Stimulated activated memory B cell treated with anti-CD40 and anti-IgM and Interleukin-4, amounts not matched to agents 10 μg/mL and 1 μg/mL and 100 μg/mL, for 72 hours (primary cell): ENCODE measurements around the gene MANEAL.
A peak's percentile ranks its signal among the peaks of the same experiment; 100 is the strongest.
"Not testable (repeated sequence)": the region's sequence is repeated elsewhere in the genome, so short reads cannot be mapped to it uniquely, and the experiment has no call there.

ENCODE experiments used
- ATAC-seq: fragments of 150-1000 bp; cut with Tn5 transposase; 2 replicates; pipeline ENCODE4 v1.10.0; 2021
- H3K27ac Mint-ChIP-seq: one replicate; pipeline ENCODE4 v1.8.0; 2022; ENCODE audit warnings: mild to moderate bottlenecking, mixed read lengths
- H3K27me3 Mint-ChIP-seq: one replicate; pipeline ENCODE4 v1.8.0; 2022; ENCODE audit warnings: mixed read lengths
- H3K36me3 Mint-ChIP-seq: one replicate; pipeline ENCODE4 v1.8.0; 2022; ENCODE audit warnings: mixed read lengths
- H3K4me1 Mint-ChIP-seq: one replicate; pipeline ENCODE4 v1.8.0; 2022; ENCODE audit warnings: mixed read lengths
- H3K4me3 Mint-ChIP-seq: one replicate; pipeline ENCODE4 v1.8.0; 2022; ENCODE audit warnings: mild to moderate bottlenecking, moderate library complexity, mixed read lengths
- H3K9me3 Mint-ChIP-seq: one replicate; pipeline ENCODE4 v1.8.0; 2022; ENCODE audit warnings: mixed read lengths

MANEAL gene

DNA sequence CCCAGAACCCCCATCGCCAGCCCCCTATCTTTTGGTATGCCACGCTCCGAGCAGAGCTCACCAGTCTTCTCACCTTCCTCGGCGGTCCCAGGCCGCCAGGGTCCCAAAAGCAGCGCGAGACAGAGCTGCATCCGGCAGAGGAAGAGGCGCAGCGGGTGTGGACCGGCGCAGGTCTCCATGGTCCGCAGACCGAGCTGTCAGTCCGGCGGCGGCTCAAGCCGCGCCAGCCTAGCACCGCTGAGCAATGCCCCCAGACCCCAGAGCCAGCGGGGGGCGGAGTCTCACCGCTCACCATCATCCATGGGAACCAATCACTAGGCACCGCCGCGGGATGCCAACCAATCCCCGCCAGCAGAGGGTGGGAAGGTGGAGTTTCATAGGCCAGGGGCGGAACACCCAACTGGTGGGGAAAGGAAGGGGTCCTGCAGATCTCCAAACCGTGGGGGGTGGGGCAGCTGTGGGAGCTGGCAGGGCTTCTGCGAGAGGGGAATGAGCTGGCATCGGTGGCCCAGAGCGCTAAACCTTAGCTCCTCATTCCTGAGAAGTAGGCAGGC, 28.7 kb upstream of the MANEAL start, which contains the start of gene EPHA10:
Gene EPHA10 (minus strand): TSS at position 233 of the 554 bp plus-strand sequence. CDS start 54 bp downstream, at position 179.
- Mint-ChIP-seq H3K9me3 (peaks cover 3% of the 10 kb centered on the region), H3K27me3 (peaks cover 74% of the 10 kb centered on the region), H3K27ac (no peak within 1 kb of the TSS), H3K36me3 (peaks cover 6% of the 10 kb centered on the region), H3K4me3 (peak within 1 kb of the TSS; percentile 62), H3K4me1 (peaks cover 28% of the 10 kb centered on the region)
- ATAC-seq = no peak

DNA sequence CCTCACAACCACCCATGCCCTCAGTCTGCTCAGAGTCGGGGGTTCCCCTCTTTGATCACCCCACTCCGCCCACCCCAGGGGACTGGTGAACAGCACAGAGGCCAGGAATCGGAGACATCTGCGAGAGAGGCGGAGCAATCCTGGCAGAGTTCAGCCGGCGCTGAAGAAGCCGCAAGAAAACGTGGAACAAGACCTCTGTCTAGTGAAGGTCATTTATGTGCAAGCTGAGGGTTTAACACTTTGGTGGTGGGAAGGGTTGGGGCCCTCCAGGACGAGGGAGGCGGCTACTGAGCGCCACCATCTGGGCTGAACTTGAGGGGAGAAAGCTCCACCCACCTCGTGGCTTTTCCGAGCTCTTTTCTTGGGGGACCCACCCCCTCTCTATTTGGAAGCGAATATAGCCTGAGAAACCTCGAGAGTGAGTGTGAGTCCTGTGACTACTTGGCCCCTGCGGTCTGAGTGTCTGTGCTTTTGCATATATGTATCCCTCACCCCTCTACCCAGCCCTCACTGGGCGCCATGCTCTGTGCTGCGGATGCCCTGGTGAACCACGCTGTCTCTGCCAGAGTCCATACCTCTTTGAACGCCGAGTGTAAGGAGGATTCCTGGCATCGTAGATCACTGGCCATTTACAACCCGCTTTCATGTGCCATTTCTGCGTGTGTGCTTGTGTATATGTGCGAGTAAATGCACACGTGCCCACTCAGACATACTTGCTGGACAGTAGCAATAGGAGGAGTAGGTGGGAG, 27.6 kb upstream of the MANEAL start:
- Mint-ChIP-seq H3K27ac (no peak overlapping the region), H3K4me1 (peaks cover 28% of the 10 kb centered on the region), H3K27me3 (peaks cover 84% of the 10 kb centered on the region), H3K36me3 (peaks cover 6% of the 10 kb centered on the region), H3K9me3 (peaks cover 3% of the 10 kb centered on the region), H3K4me3 (peak overlapping the region; percentile 62)
- ATAC-seq = peak; percentile 76

DNA sequence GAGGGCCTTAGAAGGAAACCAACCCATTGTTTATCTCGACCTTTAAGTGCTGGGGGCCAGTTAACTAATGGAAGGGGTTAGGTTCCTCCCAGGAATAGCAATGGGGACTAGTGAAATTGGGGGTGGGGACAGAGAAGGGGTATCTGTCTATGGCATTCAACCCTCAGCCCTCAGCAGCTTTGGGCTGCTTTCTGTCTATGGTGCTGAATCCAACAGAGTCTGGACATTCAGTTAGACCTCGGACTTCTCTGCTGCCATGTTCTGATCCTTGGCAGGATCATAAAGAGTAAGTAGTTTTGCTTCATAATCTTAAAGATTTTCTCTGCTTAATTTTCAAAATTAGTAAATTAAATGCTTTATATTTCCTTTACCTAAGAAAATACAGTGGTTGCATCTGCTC, 26.2 kb upstream of the MANEAL start:
- H3K36me3 Mint-ChIP-seq = peaks cover 6% of the 10 kb centered on the region
- H3K4me3 Mint-ChIP-seq = no peak overlapping the region
- peaks cover 3% of the 10 kb centered on the region for H3K9me3 Mint-ChIP-seq
- H3K27me3 Mint-ChIP-seq = peaks cover 81% of the 10 kb centered on the region
- H3K4me1 Mint-ChIP-seq = peaks cover 28% of the 10 kb centered on the region
- no peak for ATAC-seq
- no peak overlapping the region for H3K27ac Mint-ChIP-seq

DNA sequence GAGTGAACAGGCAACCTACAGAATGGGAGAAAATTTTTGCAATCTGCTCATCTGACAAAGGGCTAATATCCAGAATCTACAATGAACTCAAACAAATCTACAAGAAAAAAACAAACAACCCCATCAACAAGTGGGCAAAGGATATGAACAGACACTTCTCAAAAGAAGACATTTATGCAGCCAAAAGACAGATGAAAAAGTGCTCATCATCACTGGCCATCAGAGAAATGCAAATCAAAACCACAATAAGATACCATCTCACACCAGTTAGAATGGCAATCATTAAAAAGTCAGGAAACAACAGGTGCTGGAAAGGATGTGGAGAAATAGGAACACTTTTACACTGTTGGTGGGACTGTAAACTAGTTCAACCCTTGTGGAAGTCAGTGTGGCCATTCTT, 22.2 kb upstream of the MANEAL start:
- not testable (repeated sequence) for H3K4me1 Mint-ChIP-seq, H3K36me3 Mint-ChIP-seq, H3K9me3 Mint-ChIP-seq, ATAC-seq, H3K4me3 Mint-ChIP-seq, H3K27ac Mint-ChIP-seq
- H3K27me3 Mint-ChIP-seq = peaks cover 61% of the 10 kb centered on the region

DNA sequence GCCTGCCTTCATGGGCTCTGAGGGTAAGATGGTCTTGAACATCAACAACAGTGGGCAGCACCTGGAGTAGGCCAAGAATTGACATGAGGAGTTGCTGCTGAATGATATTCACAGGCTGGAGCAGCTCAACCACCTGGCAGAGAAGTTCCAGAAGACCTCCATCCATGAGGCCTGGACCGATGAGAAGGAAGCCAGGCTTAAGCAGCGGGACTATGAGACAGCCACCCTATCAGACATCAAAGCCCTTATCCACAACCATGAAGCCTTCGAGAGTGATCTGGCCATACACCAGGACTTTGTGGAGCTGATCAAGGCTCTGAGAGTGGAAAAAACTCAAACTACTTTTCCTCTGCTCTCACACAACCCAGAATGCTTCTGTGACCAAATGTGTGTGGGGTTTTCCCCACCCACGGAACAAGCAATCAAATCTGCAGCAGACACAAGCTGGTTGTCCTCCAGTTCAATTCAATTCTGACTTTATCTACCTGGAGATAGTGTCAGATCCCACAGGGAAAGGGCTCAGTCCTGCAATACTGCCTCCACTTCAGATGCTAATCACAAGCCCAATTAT, 16.6 kb upstream of the MANEAL start:
- Mint-ChIP-seq H3K4me3 (no peak overlapping the region), H3K36me3 (no peaks in the 10 kb centered on the region), H3K9me3 (peaks cover 3% of the 10 kb centered on the region), H3K27me3 (peaks cover 21% of the 10 kb centered on the region), H3K27ac (no peak overlapping the region), H3K4me1 (peaks cover 26% of the 10 kb centered on the region)
- peak; percentile 70 for ATAC-seq

DNA sequence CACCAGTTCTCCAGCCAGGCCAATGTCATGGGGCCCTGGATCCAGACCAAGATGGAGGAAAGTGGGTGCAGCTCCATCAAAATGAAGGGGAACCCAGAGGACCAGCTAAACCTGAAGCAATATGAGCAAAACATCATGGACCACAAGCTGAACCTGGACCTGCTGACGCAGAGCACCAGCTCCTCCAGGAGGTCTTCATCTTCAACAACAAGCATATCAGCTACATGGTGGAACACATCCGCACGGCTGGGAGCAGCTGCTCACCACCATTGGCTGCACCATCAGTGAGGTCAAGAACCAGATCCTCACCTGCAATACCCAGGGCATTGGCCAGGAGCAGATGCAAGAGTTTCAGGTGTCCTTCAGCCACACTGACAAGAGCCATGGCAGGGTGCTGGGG, 15.0 kb upstream of the MANEAL start:
- no peak overlapping the region for H3K27ac Mint-ChIP-seq
- H3K36me3 Mint-ChIP-seq = no peaks in the 10 kb centered on the region
- no peaks in the 10 kb centered on the region for H3K9me3 Mint-ChIP-seq
- H3K27me3 Mint-ChIP-seq = peaks cover 7% of the 10 kb centered on the region
- ATAC-seq = no peak
- no peak overlapping the region for H3K4me3 Mint-ChIP-seq
- peaks cover 26% of the 10 kb centered on the region for H3K4me1 Mint-ChIP-seq

DNA sequence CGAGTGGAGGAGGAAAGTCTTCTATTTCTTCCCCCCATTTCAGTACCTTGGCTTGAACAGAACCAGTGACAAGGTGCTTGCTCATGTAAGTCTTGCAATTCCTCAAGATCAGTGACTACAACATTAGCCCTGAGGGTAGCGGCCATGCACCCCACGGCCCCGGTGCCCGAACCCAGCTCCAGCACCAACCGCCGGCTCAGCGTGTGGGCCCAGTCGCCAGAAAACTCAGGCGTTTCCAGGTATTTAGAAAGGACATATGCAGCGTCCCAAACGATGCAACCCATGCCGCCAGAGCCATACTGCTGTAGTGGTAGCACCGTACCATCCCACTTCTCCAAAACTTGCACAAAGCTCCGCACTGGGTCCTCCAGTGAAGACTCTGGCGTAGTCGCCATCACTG, 11.2 kb upstream of the MANEAL start:
- no peak for ATAC-seq
- Mint-ChIP-seq H3K4me3 (no peak overlapping the region), H3K9me3 (no peaks in the 10 kb centered on the region), H3K36me3 (no peaks in the 10 kb centered on the region), H3K27ac (no peak overlapping the region), H3K4me1 (peaks cover 15% of the 10 kb centered on the region), H3K27me3 (peaks cover 20% of the 10 kb centered on the region)

DNA sequence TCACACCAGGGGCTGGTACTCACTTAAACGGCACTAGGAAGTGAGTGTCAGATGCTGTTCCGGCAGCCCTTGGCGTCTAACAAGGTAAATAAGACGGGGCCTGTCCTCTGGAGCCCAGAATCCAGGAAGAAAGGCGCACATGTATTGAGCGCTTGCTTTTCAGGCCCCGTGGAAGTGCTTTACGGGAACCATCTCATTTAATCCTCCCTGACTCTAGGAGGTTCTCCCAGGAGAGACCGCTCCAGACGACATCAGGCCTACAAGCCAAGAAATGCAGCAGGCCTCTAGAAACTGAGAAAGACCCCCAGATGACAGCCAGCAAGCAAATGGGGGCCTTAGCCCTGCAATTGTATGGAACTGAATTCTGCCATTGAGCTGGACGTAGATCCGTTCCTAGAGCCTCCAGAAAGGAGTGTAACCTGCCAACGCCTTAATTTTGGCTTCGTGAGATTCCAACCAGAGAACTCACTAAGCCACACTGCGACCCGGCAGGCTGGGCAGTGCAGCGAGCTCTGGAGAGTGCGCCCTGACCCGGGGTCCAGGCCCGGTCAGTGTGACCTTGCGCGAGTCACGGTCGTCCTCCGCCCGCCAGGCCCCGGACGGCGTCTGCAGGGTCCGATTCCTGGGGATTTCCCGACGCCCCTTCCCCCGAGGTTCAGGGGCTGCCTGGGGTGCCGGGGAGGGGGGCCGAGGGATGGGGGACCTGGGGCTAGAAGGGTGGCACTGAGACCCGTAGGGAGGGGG, 532 bp upstream of the MANEAL start:
- peak overlapping the region; percentile 80 for H3K4me3 Mint-ChIP-seq
- peaks cover 3% of the 10 kb centered on the region for H3K36me3 Mint-ChIP-seq
- H3K9me3 Mint-ChIP-seq = no peaks in the 10 kb centered on the region
- H3K4me1 Mint-ChIP-seq = peaks cover 25% of the 10 kb centered on the region
- peaks cover 14% of the 10 kb centered on the region for H3K27me3 Mint-ChIP-seq
- peak overlapping the region; percentile 79 for H3K27ac Mint-ChIP-seq
- ATAC-seq = no peak

DNA sequence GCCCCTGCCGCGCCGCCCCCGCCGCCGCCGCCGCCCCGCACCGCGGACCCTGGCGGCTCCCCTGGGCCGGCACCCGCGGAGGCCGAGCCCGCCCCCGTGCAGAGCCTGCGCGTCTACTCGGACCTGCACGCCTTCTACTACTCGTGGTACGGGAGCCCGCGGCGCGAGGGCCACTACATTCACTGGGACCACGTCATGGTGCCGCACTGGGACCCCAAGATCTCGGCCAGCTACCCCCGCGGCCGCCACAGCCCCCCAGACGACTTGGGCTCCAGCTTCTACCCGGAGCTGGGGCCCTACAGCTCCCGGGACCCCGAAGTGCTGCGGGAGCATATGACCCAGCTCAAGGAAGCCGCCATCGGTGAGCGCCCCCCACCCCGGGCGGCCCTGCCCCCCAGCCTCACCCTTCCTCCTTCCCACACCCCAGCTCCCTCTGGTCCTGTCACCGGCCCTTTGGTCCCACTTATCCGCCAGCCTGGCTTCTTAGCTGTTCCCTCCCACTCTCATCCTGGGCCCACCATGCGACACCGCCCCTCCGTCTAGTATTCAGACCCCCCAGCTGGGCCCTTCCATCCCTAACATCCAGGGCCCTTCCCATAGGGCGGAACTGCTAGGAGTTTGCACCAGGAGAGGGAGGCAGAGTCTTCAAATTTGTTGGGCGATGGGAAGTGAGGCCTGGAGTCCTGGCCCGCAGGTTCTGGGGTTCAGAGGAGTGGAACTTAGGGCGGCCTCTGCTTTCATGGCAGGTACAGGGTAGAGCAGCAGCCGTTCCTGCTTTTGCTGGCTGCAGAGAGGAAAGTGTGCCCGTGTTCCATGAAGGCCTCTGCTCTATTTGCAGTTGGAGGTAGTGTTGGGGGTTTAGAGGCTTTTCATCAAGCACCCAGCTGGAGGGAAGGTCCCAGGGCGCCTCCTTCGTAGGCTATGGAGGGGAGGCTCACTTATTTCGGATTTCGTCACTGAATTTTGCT, 1.0 kb downstream of the MANEAL start:
- H3K4me3 Mint-ChIP-seq = peak overlapping the region; percentile 80
- no peaks in the 10 kb centered on the region for H3K9me3 Mint-ChIP-seq
- peak overlapping the region; percentile 79 for H3K27ac Mint-ChIP-seq
- H3K36me3 Mint-ChIP-seq = peaks cover 18% of the 10 kb centered on the region
- peak; percentile 50 for ATAC-seq
- H3K4me1 Mint-ChIP-seq = peaks cover 25% of the 10 kb centered on the region
- peaks cover 14% of the 10 kb centered on the region for H3K27me3 Mint-ChIP-seq

DNA sequence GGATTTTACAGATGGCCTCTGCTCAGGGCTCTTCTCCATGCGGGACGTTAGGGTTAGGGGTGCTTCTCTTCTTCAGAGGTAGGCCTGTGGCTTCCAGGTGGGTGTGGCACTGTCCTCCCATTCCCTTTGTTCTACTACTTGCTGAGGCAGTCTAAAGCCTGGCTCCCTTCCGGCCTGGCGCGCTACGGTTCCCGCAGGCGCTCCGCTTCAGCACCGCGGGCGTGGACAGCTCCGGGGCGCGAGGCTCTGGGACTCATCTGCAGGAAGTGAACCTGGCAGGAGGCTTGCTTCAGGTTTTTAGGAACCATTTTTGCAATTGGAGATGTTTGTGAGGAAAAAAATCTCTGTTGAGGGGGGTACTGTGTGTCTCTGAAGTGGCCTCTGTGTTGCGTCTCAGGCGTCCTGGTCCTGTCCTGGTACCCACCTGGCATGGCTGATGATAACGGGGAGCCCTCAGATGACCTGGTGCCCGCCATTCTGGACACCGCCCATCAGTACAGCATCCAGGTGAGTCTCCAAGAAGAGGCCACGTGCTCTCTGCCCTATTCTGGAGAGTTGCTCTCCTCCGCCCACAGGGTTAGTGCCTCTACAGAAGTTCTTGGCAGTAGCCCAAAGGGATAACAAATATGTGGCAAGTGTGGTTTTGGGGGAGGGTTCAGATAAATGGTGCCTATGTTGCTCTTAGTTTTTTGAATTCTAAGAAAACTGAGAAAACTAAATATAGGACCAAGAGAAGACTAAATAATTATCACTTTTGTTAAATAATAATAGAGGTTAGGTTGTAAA, 1.9 kb downstream of the MANEAL start:
- ATAC-seq = no peak
- Mint-ChIP-seq H3K9me3 (no peaks in the 10 kb centered on the region), H3K27me3 (peaks cover 14% of the 10 kb centered on the region), H3K27ac (peak overlapping the region; percentile 79), H3K4me1 (peaks cover 25% of the 10 kb centered on the region), H3K4me3 (peak overlapping the region; percentile 80), H3K36me3 (peaks cover 25% of the 10 kb centered on the region)

DNA sequence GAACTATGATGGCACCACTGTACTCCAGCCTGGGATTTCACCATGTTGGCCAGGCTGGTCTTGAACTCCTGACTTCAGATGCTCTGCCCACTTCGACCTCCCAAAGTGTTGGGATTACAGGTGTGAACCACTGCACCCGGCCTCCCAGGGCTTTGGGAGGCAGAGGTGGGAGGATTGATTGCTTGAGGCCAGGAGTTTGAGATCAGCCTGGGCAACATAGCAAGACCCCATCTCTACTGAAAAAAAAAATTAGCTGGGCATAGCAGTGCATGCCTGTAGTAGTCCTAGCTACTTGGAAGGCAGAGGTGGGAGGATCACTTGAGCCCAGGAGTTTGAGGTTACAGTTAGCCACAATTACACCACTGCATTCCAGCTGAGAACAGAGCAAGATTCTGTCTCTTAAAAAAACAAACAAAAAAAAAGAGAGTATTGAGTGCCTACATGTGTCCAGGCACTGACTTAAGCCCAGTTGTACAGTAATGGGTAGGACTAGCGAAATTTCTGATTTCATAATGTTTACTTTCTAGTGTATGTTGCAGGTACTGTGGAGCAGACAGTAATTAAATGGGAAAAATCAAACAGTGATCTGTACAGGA, 4.2 kb downstream of the MANEAL start:
- Mint-ChIP-seq H3K36me3 (peaks cover 40% of the 10 kb centered on the region), H3K9me3 (no peaks in the 10 kb centered on the region), H3K27me3 (no peaks in the 10 kb centered on the region), H3K4me1 (peaks cover 32% of the 10 kb centered on the region), H3K4me3 (no peak overlapping the region), H3K27ac (peak overlapping the region; percentile 50)
- no peak for ATAC-seq

DNA sequence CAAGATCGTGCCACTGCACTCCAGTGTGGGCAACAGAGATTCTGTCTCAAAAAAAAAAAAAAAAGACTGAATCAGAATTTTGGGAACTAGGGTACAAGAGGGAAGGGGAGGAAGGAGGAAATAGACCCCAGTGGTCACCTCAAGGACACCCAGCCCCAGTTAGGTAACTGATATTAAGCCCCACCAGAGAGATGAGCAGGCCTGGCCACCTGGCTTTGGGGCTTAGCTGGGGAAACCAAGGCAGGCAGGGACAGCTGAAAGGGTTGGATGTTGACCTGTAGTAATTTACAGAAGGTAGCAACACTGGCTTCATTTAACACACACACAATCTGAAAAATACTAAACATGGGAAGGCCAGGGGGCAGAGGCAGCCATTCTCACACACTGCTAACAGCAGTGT, 8.8 kb downstream of the MANEAL start:
- Mint-ChIP-seq H3K27me3 (no peaks in the 10 kb centered on the region), H3K36me3 (peaks cover 62% of the 10 kb centered on the region), H3K27ac (no peak overlapping the region), H3K4me3 (no peak overlapping the region), H3K4me1 (peaks cover 18% of the 10 kb centered on the region), H3K9me3 (no peaks in the 10 kb centered on the region)
- ATAC-seq = no peak

DNA sequence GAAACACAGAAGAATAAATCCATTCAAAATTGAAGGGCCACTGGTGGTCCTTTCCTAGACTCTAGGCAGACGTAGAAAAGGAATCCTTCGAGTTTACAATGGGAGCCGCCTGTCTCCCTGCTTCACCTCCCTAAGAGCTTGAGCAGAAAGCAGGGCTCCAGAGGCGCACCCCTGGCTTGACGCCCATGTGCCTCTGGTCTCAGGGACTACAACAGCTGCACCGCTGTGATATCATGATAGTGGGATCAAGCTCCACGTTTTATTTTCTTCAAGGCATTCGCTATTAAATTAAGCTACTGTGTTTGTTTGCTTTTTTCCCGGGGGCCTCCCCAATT, 13.5 kb downstream of the MANEAL start:
- ATAC-seq = no peak
- Mint-ChIP-seq H3K4me1 (peaks cover 49% of the 10 kb centered on the region), H3K4me3 (peak overlapping the region; percentile 85), H3K36me3 (peaks cover 33% of the 10 kb centered on the region), H3K27ac (peak overlapping the region; percentile 88), H3K9me3 (no peaks in the 10 kb centered on the region), H3K27me3 (no peaks in the 10 kb centered on the region)
